Measurements from ENCODE around the gene FOXP1.

The FOXP1 gene

DNA sequence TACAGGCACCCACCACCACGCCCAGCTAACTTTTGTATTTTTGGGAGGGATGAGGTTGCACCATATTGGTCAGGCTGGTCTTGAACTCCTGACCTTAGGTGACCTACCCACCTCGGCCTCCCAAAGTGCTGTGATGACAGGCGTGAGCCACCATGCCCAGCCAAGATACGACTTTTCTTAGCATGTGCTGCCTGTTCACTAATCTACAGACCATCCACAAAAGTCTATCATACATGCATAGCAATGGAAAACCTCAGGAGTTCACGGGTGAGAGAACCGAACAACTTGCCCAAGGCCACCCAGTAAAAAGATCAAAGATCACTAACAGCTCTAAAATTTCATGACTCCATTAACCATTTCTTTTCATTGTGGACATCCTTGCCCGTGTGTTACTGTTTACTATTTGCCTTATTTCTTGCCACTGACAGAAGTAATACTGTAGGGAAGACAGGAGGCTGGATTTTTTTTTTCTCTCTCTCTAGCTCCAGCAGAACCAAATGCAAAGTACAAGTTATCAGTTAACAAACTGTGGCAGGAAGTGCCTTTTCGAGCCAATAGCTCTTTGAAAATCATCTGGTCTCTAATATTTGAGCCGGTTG is 92.3 kb downstream of the FOXP1 start:
- in situ Hi-C loops (cut with HindIII; ENCODE audit: low sequenced_read_pairs) = no loop called here

DNA sequence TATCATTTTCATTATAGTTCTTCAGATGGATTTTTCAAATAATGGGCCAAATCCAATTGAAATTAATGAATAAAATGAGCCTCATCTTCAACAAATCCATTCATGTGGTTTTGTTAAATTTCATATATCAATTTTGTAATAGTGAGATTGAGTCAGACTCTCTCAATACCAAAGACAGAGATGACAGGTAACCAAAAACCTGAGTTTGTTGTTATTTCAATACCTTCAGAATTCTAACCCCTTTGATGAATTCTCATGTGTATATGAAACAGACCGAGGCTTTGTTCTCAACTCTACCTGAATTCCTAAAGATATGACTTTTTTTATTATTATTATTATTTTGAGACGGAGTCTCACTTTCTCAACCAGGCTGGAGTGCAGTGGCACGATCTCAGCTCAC is 92.8 kb downstream of the FOXP1 start:
- in situ Hi-C loops (cut with HindIII; ENCODE audit: low sequenced_read_pairs) = no loop called here

- in situ Hi-C loops (cut with HindIII; ENCODE audit: low sequenced_read_pairs) = no loop called here
Observed at GRCh38 chr3:71489315-71489761, 94.2 kb downstream of the FOXP1 start.

- in situ Hi-C loops (cut with HindIII; ENCODE audit: low sequenced_read_pairs) = no loop called here
Observed at GRCh38 chr3:71488882-71489281, 94.6 kb downstream of the FOXP1 start.

GRCh38 chr3:71488391-71488809 is 95.1 kb downstream of the FOXP1 start:
- in situ Hi-C loops (cut with HindIII; ENCODE audit: low sequenced_read_pairs) = no loop called here

- in situ Hi-C loops (cut with HindIII; ENCODE audit: low sequenced_read_pairs) = no loop called here
Observed at GRCh38 chr3:71487418-71487817, 96.1 kb downstream of the FOXP1 start.

DNA sequence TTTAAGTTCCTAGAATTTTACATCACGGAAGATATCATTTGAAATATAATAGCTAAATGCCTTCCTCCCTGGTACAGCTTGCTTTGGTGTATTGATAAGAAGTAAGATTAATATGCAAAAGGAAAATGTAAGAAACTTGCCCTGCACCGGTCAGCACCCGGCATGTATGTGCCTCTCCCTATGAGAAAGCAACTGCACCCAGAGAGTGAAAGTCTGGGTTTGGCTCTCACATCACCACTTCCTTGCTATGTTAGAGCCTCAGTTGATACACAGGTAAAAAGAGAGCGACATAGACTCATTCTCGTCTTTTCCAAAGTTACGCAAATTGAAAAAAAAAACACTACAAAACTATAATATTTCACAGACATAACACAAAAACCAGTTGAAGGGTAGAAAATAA is 96.7 kb downstream of the FOXP1 start:
- in situ Hi-C loops (cut with HindIII; ENCODE audit: low sequenced_read_pairs) = no loop called here

DNA sequence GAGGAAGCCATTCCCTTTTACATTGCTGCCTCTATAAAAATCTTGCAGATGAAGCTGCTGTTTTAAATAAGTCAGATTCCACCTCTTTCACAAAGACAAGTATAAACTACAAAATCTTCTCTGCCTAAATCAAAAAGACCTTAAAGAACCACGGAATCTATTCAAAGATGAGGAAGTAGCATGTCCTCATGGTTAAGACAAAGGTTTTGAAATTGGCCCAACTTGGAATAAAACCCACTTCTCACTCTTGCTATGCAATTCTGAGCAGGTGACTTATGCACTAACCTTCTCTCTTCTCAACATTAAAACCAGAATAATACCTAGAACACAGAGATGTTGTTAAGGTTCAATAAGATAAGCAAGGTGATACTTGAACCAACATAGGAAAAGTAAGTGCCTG is 97.6 kb downstream of the FOXP1 start:
- in situ Hi-C loops (cut with HindIII; ENCODE audit: low sequenced_read_pairs) = no loop called here

GRCh38 chr3:71484452-71484851 is 99.1 kb downstream of the FOXP1 start:
- in situ Hi-C loops (cut with HindIII; ENCODE audit: low sequenced_read_pairs) = no loop called here

DNA sequence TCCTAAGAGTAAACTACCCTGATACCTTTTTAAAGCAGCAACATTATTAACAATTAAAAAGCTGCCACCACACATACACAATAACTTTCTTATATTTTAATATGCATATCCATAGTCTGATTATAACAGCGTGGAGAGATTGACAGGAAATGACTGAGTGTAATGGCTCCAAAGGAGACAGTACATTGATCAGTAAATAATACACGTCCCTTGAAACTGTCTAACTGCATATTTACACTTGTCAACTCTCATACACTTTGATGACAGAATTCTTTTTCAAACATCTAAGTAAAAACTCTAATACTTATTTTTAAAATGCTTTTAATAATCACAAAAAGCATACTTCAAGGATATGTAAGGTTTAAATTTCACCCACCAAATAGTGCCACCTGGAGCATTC is 99.5 kb downstream of the FOXP1 start:
- in situ Hi-C loops (cut with HindIII; ENCODE audit: low sequenced_read_pairs) = no loop called here

DNA sequence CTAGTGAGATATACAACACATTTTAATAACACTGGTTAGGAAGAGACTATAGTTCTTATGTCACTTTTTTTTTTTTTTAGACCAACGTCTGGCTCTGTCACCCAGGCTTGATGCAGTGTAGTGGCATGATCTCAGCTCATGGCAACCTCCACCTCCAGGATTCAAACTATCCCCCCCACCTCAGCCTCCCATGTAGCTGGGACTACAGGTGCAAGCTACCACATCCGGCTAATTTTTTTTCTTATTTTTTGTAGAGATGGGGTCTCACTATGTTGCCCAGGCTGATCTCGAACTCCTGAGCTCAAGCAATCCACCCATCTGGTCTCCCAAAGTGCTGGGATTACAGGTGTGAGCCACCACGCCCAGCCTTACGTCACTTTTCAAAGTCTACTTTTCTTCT is 100.8 kb downstream of the FOXP1 start:
- in situ Hi-C loops (cut with HindIII; ENCODE audit: low sequenced_read_pairs) = no loop called here

DNA sequence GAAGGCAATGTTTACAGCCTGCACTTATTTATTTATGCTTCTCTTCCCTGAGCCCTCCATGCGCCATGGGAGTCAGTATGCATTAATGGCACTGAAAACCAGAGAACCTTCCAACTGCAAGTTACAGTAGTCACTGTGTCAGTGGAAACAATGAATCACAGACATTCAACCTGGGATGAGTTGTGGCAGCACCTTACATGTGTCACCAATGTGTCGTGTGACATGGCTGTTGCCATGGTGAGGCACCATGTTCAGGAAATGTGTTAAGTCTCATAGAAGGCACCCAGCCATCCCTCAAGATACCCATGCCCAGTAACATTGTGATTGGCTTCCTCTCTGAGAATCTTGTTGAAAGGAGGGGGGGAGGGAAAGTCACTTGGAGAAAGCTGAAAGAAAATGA is 105.0 kb downstream of the FOXP1 start:
- in situ Hi-C loops (cut with HindIII; ENCODE audit: low sequenced_read_pairs) = no loop called here

DNA sequence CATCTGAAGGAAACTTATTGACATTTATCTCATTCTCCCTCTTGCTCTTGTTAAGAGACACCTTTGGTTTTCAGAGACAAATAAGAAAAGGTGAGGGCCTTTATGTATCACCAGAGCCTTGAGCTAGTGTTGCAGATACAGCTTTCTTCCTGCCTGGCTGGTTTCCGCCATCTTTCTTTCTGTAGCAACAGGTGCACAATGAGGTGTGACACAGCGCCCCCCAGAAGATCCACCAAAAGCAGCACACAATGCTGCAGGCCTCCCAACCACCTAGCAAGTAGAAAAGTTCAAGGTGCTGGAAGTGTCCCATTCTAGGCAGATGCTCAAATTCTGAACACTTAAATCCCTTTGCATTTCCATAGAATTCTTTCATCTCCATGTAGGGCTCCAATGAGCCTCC is 106.6 kb downstream of the FOXP1 start:
- in situ Hi-C loops (cut with HindIII; ENCODE audit: low sequenced_read_pairs) = no loop called here

DNA sequence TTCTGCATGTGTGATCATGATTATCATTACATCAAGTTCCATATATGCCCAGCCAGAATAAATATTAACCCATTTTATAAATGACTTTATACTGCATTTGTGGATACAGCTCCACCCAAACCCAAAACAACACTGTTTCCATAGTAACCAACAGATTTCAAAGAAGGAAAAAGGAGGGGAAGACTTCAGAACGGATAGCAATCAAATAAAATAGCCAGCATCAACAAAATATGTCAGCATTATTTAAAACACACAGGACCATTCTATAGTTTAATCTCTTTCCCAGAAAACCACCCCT is 114.4 kb downstream of the FOXP1 start:
- in situ Hi-C loops (cut with HindIII; ENCODE audit: low sequenced_read_pairs) = no loop called here

- in situ Hi-C loops (cut with HindIII; ENCODE audit: low sequenced_read_pairs) = no loop called here
Observed at GRCh38 chr3:71468311-71469137, 115.0 kb downstream of the FOXP1 start.

DNA sequence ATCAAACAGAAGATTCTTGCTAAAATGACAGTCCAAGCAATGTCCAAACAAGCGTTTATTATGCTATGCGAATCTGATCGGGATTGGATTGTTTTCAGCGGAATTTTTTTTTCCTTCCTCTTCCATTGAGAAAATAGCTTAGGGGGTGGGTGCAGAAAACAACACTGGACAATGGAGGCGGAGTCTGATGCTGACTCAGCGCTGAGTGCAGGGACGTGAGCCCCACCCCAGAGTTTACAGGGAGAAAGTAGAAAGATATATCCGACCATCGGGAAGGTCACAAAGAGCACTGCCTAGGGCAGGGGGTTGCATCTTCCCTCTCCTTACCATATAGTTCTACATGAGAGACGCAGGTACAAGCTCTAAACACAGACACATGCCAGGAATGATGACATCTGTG is 117.0 kb downstream of the FOXP1 start:
- in situ Hi-C loops (cut with HindIII; ENCODE audit: low sequenced_read_pairs) = no loop called here

DNA sequence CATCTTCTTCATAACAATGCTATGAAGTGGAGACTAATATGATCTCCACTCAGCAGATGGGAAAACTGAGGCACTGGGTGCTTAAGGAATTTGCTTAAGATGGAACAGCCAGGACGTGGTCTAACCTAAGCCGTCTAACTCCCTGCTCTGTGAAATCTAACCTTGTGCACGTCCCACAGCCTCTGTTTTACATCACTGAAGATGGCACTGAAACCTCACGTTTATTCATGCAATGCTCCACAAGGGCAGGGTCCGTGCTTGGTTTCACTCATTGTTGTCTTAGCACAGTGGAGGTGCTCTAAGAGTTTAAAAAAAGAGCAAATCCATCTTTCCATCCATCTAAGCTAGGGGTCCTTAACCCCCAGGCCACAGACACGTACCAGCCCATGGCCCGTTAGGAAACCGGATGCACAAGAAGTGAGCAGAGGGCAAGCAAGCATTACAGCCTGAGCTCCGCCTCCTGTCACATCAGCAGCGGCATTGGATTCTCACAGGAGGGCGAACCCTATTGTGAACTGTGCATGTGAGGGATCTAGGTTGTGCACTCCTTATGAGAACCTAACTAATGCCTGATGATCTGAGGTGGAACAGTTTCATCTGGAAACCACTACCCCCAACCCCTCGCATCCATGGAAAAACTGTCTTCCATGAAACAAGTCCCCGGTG is 118.0 kb downstream of the FOXP1 start:
- in situ Hi-C loops (cut with HindIII; ENCODE audit: low sequenced_read_pairs) = no loop called here

DNA sequence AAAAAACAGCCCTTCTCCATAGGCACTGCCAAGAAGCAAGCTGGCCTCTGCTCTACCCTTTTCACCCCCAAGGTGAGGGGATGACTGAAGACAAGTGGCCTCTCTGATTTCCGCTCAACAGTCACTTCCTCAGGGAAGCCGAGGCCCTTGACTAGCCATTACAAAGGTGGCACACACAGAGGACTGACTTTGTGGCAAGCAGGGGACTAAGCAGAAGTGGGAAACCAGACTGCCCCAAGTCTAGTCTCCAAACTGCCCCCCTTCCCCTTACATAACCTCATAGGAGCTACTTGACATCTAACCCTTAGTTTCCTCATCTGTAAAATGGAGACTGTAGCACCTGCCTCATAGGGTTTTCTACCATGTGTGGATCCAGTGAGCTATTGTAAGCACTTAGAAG is 118.9 kb downstream of the FOXP1 start:
- in situ Hi-C loops (cut with HindIII; ENCODE audit: low sequenced_read_pairs) = no loop called here

- in situ Hi-C loops (cut with HindIII; ENCODE audit: low sequenced_read_pairs) = no loop called here
Observed at GRCh38 chr3:71463617-71464016, 119.9 kb downstream of the FOXP1 start.

GRCh38 chr3:71462586-71462985 is 120.9 kb downstream of the FOXP1 start:
- in situ Hi-C loops (cut with HindIII; ENCODE audit: low sequenced_read_pairs) = no loop called here

DNA sequence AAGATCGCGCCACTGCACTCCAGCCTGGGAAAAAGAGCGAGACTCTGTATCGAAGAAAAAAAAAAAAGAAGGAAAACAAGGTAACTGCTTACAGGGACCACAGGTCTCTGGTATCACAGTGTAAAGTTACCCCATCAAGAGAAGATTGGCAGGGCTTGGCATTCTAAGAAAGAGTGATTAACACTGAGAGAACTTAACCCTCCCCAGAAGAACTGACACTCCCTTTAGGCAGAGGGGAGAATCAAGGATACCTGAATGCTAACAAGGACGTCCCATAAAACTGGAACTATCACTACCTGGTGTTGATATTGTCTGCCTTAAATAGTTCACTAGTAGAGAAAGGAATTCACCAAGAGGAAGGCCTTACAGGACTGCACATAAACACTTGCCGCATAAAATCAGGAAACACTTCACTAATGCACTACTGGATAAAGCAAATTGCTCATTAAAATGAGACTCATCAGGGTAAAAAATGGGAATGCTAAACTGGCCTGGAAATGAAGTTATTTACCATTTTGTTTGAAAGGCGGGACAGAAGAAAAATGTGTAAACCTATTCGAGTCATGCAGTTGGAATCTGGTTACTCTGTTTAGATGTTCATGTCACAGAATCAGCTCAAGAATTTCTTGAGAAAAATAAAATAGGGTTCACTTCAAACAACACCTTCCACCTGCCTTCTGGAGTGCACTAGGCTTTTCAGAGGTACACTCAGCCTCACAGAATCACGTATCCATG is 121.6 kb downstream of the FOXP1 start:
- in situ Hi-C loops (cut with HindIII; ENCODE audit: low sequenced_read_pairs) = no loop called here

- in situ Hi-C loops (cut with HindIII; ENCODE audit: low sequenced_read_pairs) = no loop called here
Observed at GRCh38 chr3:71461114-71461513, 122.4 kb downstream of the FOXP1 start.
